Measurements from ENCODE around the gene FRY.

FRY gene

DNA sequence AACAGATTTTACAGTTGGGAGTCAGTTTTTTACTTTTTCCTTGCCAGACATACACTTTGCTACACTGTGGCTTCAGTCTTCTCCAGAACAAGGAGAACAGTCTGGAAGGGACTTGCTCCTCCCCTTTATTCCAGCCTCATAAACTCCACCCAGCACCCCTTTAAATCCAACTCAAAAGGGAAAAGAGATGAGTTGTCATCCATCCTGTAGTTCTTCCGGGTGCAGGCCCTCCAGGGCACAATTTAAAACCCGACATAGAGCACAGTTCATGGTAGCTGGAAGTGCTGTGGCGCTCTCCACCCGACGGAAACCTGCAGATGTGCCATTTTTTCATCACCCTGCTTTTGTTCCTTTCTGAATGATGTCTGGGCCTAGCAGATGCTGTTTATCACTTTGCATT is 184.7 kb downstream of the FRY start:
- DNase-seq (ENCODE audit: low read depth), result no peak

DNA sequence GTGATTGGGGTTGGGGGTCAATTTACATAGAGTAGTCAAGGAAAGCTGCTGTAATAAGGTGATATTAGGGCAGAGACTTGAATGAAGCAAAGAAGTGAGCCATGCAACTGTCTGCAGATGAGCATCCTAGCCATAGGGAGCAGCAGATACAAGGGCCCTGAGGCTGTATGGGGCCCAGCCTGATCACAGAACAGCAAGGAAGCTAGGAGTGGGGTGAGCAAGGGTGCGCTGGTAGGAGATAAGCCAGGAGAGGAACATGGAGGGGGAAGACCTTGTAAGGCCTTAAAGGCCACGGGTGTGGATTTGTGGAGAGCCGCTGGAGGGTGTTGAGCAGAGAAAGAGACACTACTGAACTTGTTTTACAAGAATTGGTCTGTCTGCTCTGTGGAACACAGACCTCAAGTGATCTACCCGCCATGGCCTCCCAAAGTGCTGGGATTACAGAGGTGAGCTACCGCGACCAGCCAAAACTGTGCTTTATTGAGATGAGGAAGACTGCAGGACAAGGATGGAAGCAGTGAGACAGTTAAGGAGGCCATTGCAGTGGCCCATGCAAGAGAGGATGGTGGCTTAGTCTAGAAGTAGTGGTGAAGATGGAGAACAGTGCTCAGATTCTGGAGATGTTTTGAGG is 190.6 kb downstream of the FRY start:
- no peak for DNase-seq (ENCODE audit: low read depth)

GRCh38 chr13:32224916-32225315 is 193.3 kb downstream of the FRY start:
- no peak for DNase-seq (ENCODE audit: low read depth)

DNA sequence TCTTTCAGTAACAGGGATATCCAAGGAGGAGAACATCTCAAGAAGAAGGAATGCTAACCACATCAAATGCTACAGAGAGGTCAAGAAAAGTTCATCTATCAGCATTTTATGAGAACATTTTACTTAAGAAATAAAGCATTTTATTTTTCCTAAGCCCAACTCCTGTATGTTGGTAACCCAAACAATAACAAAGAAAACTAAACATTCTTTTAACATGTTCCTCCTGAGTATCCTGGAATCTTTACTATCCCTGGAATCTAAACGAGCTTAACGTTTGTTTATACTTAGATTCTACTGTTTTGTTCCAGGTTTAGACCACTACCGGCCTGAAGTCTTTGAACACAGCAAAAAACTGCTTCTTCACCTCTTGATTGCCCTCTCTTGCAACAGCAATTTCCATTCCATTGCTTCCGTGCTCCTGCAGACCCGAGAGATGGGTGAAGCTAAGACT is 193.9 kb downstream of the FRY start:
- no peak for DNase-seq (ENCODE audit: low read depth)

- peak; percentile 4 for DNase-seq (ENCODE audit: low read depth)
Observed at GRCh38 chr13:32228330-32229041, 196.9 kb downstream of the FRY start.

DNA sequence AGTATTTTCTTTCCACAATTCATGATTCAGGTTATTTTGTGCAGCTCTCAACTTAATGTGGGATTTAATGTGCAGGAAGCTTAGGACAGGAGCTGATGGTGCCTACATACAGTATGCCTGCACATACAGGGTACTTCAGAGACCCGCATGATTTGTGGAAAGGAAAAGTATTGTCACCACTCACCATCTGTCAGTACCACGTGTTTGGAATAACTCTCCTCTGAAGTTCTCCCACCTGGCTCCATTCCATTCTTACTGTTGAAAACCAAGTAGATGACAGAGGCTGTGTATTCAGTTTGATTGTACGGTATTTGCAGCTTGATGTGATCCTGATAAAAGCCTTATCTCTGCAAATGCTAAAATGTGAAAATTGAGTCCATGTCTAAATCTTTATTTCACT is 197.9 kb downstream of the FRY start:
- no peak for DNase-seq (ENCODE audit: low read depth)

DNA sequence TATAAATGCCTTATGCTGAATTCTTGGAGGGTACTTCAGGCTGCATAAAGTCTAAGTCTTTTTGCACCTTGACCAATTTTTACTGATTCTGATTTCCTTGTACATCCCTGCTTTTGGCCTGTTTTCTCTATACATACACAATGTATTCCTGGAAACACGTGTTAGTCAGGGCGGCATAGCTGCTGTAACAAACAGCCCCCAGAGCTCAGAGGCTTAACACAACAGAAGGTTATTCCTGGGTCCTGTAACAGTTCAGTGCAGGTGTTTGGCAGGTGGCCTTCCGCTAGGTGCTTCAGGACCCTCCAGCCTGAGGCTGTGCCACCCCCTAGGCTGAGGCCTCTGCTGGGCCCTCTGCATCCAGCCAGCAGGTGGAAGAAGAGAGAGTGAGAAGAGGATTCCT is 200.7 kb downstream of the FRY start:
- no peak for DNase-seq (ENCODE audit: low read depth)

GRCh38 chr13:32233062-32233461 is 201.5 kb downstream of the FRY start:
- DNase-seq (ENCODE audit: low read depth), result no peak

DNA sequence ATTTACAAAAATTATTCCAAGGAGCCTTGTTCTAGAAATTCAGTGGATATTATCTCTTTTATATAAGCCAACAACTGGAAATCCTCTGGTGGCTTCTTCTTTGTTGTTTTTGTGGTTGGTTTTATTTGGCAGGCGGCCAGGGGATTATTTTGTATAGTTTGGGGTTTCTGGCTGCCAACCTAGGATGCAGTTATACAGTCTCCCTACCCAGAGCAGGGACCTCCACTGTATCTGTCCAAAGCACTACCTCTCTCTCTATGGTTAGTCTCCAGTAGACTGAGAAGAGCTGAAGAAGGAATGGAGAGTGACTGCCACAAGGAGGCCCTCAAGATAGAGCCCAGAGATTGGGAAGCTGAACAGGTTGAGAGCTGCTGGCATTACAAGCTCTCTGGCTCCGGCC is 203.3 kb downstream of the FRY start:
- no peak for DNase-seq (ENCODE audit: low read depth)

DNA sequence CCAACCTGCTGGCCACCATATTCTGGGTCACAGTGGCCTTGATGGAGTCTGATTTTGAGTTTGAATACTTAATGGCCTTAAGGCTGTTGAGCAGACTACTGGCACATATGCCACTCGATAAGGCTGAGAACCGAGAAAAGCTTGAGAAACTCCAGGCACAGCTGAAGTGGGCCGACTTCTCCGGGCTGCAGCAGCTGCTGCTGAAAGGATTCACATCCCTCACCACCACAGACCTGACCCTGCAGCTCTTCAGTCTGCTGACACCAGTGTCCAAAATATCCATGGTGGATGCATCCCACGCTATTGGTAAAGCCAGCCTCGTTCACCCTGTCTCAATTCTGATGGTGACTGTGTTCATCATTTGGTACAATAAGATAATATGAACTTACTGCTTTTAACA is 206.1 kb downstream of the FRY start:
- no peak for DNase-seq (ENCODE audit: low read depth)

- DNase-seq (ENCODE audit: low read depth), result no peak
Observed at GRCh38 chr13:32243695-32244094, 212.1 kb downstream of the FRY start.

DNA sequence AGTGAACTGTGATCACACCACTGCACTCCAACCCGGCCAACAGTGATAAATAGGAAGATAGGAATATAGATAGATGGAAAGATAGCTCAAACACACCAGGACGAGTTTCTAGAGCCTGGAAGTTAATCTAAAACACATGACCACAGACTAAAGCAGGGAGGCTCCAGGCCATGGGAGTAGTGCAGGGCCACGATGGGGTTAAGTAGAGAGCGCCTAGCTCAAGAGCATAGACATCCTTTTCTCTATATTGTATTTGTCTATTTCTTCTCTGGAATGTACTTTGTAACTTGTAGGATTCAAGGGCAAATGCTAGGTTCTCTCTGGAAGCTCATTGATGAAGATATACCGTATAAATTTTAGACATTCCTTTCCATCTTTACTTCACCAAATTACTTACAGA is 214.0 kb downstream of the FRY start:
- DNase-seq (ENCODE audit: low read depth), result no peak

- peak; percentile 30 for DNase-seq (ENCODE audit: low read depth)
Observed at GRCh38 chr13:32246468-32246867, 214.9 kb downstream of the FRY start.

DNA sequence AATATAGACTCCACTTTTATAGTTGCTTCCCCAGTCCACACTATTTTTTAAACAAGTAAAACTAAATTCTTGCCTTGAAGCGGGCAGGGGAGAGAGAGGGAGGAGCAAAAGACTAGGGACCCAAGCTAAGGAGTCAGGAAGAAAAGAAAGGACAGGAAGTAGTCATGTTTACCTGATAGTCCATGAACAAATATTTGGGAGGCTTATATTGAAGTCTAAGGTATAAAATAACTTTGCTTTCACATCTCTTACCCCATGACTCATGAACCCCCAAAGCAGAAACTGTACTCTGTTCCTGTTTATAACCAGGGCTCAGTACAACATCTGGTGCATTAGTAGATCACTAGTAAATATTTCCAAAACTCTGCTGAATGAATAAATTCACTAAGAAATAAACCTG is 216.3 kb downstream of the FRY start:
- no peak for DNase-seq (ENCODE audit: low read depth)

DNA sequence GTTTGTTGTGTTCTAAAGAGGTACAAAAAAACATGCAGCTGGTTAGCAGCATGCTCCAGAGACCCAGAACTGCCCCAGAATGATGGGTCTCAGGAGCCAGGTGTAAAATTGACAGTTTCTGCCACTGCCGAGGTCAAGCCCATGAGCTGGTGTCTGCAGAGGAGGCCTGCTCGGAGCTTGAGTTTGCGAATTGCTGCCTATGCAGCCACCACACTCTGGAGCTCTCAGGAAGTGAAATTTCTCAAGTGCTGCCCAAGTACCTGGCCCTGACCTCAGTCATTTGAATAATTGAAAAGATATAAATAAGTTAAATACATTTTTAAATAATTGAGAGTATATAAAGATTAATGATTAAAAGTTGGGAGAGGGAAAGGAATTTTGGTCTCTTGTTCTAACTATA is 217.2 kb downstream of the FRY start:
- DNase-seq (ENCODE audit: low read depth), result no peak

DNA sequence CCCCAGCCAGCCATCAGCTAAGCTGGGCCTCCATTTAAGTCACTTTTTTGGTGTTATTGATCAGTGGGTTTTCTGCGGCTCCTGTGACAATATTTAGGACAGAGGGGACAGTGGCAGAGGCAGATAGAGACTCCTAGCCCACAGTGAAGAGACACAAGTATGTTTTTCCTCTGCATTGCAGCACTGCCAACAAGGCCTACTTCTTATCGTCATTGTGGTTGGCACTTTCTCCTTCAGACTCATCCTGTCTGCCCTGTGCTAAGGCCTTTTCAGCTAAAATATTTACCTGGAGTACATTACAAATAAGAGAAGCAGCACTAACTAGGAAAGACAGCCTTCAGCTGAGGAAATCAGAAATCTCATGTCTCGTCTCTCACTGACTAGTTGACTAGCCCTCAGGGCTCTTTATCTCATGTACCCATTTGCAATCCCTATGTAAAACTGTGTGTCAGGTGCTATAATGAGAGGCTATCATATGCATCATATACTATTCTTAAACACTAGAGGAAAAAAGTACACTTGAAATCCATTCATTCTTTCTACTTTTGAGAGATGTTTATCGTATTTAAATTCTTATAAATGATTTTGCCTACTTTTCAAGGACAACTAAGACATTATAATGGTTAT is 221.4 kb downstream of the FRY start:
- DNase-seq (ENCODE audit: low read depth), result no peak

- DNase-seq (ENCODE audit: low read depth), result no peak
Observed at GRCh38 chr13:32253911-32254399, 222.4 kb downstream of the FRY start.

GRCh38 chr13:32254416-32254815 is 222.8 kb downstream of the FRY start:
- no peak for DNase-seq (ENCODE audit: low read depth)

GRCh38 chr13:32254916-32255723 is 223.5 kb downstream of the FRY start:
- DNase-seq (ENCODE audit: low read depth), result no peak

GRCh38 chr13:32255724-32256109 is 224.1 kb downstream of the FRY start:
- DNase-seq (ENCODE audit: low read depth), result no peak

DNA sequence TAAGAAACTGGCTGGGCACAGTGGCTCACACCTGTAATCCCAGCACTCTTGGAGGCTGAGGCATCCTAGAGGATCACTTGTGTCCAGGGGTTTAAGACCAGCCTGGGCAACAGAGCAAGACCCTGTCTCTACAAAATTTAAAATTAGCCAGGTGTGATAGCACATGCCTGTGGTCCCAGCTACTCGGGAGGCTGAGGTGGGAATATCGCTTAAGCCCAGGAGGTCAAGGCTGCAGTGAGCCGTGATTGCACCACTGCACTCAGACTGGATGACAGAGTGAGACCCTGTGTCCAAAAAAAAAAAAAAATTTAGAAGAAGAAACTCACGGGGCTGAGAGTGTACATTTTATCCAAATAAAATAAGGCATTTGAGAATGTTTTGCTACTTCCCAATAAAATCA is 224.7 kb downstream of the FRY start:
- no peak for DNase-seq (ENCODE audit: low read depth)

DNA sequence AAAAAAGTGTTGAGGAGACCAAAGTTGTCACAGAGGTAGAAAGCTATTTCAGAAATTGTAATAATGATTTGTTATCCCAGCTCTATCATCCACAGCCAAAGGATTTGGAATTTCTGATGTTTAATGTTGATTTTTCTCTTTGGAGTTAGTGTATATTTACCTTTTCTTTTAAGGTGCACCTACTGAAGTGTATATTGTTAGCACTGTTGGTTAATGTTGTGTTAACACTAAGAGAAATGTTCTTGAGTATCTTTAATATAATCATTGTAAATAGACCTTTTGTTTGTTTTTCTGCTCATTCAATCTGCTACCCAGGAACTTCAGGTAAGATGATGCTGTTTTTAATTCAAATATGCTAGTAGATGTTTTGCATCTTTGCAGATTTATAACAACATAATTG is 226.1 kb downstream of the FRY start:
- no peak for DNase-seq (ENCODE audit: low read depth)

DNA sequence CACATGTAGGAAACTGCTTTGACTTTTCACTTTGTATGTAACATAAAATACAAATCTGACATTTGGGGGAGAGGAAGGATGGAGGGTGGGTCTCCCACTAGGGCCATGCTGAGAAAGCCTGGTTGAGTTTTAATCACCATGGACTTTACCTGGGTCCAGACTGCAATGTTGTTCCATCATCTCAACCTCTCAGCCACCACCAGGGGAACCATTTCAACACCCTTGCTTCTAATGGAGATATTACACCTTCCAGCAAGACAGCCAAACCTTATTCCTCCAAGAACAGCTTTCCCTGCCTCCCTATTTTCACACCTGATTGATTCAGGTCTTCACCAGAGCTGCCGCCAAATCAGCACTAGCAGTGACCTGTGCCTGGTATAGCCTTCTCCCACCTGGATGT is 227.5 kb downstream of the FRY start:
- DNase-seq (ENCODE audit: low read depth), result no peak

Measured in activated T-cell treated with anti-CD3 and anti-CD28 coated beads for 48 hours (primary cell).